ENCODE results near the gene FMO2. TPM values are rescaled to one million over a fixed set of nuclear protein-coding genes. Genes with fewer than 3 reads are reported as not detected.

Gene FMO2
- polyA plus RNA-seq, 3 donors = not detected

DNA sequence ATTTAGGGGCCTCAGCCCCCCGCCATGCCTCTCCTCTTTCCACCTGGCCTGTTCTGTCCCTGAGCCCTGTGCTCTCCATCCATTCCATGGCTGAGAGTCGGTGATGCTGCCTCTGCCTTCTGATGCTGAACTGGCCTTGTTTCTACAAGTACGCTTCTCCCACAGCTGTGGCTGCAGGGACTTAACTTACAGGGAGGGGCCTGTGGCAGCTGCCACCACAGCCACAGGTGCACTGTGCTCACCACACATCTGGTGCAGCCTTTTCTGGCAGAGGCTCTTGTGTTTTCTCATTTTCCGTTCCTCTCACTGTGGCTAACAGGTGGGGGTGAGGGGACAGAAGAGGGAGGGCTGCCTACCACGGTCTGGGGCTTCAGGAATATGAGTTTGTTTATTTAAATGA is 67.4 kb downstream of the FMO2 start:
- intact Hi-C loops (cut with micrococcal nuclease) = no loop called here
- TF ChIP-seq, protein P1, sequence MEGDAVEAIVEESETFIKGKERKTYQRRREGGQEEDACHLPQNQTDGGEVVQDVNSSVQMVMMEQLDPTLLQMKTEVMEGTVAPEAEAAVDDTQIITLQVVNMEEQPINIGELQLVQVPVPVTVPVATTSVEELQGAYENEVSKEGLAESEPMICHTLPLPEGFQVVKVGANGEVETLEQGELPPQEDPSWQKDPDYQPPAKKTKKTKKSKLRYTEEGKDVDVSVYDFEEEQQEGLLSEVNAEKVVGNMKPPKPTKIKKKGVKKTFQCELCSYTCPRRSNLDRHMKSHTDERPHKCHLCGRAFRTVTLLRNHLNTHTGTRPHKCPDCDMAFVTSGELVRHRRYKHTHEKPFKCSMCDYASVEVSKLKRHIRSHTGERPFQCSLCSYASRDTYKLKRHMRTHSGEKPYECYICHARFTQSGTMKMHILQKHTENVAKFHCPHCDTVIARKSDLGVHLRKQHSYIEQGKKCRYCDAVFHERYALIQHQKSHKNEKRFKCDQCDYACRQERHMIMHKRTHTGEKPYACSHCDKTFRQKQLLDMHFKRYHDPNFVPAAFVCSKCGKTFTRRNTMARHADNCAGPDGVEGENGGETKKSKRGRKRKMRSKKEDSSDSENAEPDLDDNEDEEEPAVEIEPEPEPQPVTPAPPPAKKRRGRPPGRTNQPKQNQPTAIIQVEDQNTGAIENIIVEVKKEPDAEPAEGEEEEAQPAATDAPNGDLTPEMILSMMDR (IDR thresholded peaks at IDR 0.05) = no peak
- no peak for DNase-seq
- H3K4me3 ChIP-seq (replicated peaks in 1 of 3; ENCODE audit: low read depth in 2 of 3, low read length in 3 of 3) = no peak overlapping the region
- H3K27ac Mint-ChIP-seq = peak overlapping the region in 1 of 7 donors; percentile 41
- no peak overlapping the region for H3K9ac ChIP-seq (ENCODE audit: insufficient read depth, low read length, poor library complexity, severe bottlenecking)
- H3K9me3 ChIP-seq (replicated peaks in 1 of 2; ENCODE audit: control insufficient read depth in 1 of 2, insufficient read depth in 1 of 2, low read length in 2 of 2) = no peaks in the 10 kb centered on the region
- H3K36me3 ChIP-seq (replicated peaks in 1 of 2; ENCODE audit: control insufficient read depth in 1 of 2, insufficient read depth in 2 of 2, low read length in 2 of 2) = no peaks in the 10 kb centered on the region
- H3K36me3 Mint-ChIP-seq = no peaks in the 10 kb centered on the region
- peaks cover 7 to 8% of the 10 kb centered on the region in 2 donors for H3K4me1 ChIP-seq (ENCODE audit: control insufficient read depth in 1 of 2, insufficient read depth in 2 of 2, low read length in 2 of 2)
- no peaks in the 10 kb centered on the region for H3K79me2 ChIP-seq (ENCODE audit: insufficient read depth, low read length)
- no peak overlapping the region for H3K4me2 ChIP-seq (replicated peaks; ENCODE audit: extremely low read depth, low read length, poor library complexity, severe bottlenecking)
- H3K4me3 Mint-ChIP-seq = peak overlapping the region in 1 of 2 donors; percentile 69
- WGBS (ENCODE audit: insufficient coverage) = 90% methylated on average over 2 of the region's 5 CpGs
- peaks cover 10% of the 10 kb centered on the region for H3K4me1 Mint-ChIP-seq
- H3K27ac ChIP-seq (ENCODE audit: low read depth in 1 of 2, low read length in 2 of 2) = no peak overlapping the region
- peaks cover 26 to 32% (median 27%) of the 10 kb centered on the region in 3 donors for H3K27me3 Mint-ChIP-seq (ENCODE audit: low read depth in 3 of 3)
- peaks cover 14 to 40% of the 10 kb centered on the region in 2 donors for H3K27me3 ChIP-seq (ENCODE audit: control insufficient read depth in 2 of 2, insufficient read depth in 2 of 2, low read length in 2 of 2)
- no peak overlapping the region for H2AFZ ChIP-seq (ENCODE audit: insufficient read depth, low read depth, low read length, poor library complexity, severe bottlenecking)
- peaks cover 0 to 3% (median 0%) of the 10 kb centered on the region in 7 donors for H3K9me3 Mint-ChIP-seq
- no peaks in the 10 kb centered on the region for H4K20me1 ChIP-seq (ENCODE audit: insufficient read depth, low read length)

DNA sequence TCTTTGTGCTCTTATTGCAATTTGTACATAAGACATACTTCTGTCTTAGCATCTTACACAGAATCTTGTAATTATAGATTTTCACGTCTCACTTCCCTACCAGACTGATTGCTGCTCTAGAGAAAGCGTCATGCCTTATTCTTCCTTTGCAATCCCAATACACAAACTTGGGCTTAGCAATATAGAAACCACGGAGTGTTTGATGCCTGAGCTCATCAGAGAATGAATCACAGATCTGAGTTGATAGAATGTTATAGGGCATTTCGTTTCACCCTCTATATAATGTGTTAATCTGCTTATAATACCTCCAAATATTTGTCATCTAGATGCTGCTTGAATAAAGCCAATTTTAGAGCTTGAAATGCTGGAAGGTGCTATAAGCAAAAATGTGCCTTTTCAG is 69.8 kb downstream of the FMO2 start:
- Histone ChIP-seq H4K20me1 (ENCODE audit: insufficient read depth, low read length) (no peaks in the 10 kb centered on the region), H3K9me3 (replicated peaks in 1 of 2; ENCODE audit: control insufficient read depth in 1 of 2, insufficient read depth in 1 of 2, low read length in 2 of 2) (no peaks in the 10 kb centered on the region), H3K27me3 (ENCODE audit: control insufficient read depth in 2 of 2, insufficient read depth in 2 of 2, low read length in 2 of 2) (peaks cover 4 to 25% of the 10 kb centered on the region in 2 donors), H3K36me3 (replicated peaks in 1 of 2; ENCODE audit: control insufficient read depth in 1 of 2, insufficient read depth in 2 of 2, low read length in 2 of 2) (no peaks in the 10 kb centered on the region), H3K4me1 (ENCODE audit: control insufficient read depth in 1 of 2, insufficient read depth in 2 of 2, low read length in 2 of 2) (peaks cover 7 to 8% of the 10 kb centered on the region in 2 donors), H3K4me3 (replicated peaks in 1 of 3; ENCODE audit: low read depth in 2 of 3, low read length in 3 of 3) (no peak overlapping the region), H3K79me2 (ENCODE audit: insufficient read depth, low read length) (no peaks in the 10 kb centered on the region), H3K9ac (ENCODE audit: insufficient read depth, low read length, poor library complexity, severe bottlenecking) (no peak overlapping the region), H3K27ac (ENCODE audit: low read depth in 1 of 2, low read length in 2 of 2) (no peak overlapping the region), H3K4me2 (replicated peaks; ENCODE audit: extremely low read depth, low read length, poor library complexity, severe bottlenecking) (no peak overlapping the region), H2AFZ (ENCODE audit: insufficient read depth, low read depth, low read length, poor library complexity, severe bottlenecking) (no peak overlapping the region)
- peaks cover 10% of the 10 kb centered on the region for H3K4me1 Mint-ChIP-seq
- no peak overlapping the region for H3K27ac Mint-ChIP-seq
- H3K4me3 Mint-ChIP-seq = no peak overlapping the region
- intact Hi-C loops (cut with micrococcal nuclease) = no loop called here
- no peaks in the 10 kb centered on the region for H3K36me3 Mint-ChIP-seq
- no CpG with 5 or more reads among the region's 4 CpGs for WGBS (ENCODE audit: insufficient coverage)
- no peak for DNase-seq
- H3K27me3 Mint-ChIP-seq (ENCODE audit: low read depth in 3 of 3) = peaks cover 17 to 28% (median 20%) of the 10 kb centered on the region in 3 donors
- TF ChIP-seq, protein P1 (IDR thresholded peaks at IDR 0.05) = no peak
- peaks cover 0 to 3% (median 0%) of the 10 kb centered on the region in 7 donors for H3K9me3 Mint-ChIP-seq
